Endothelial cell of hepatic sinusoid (primary cell): Measurements from ENCODE around the gene ZNF484.
"Not testable (repeated sequence)": the region's sequence is repeated elsewhere in the genome, so short reads cannot be mapped to it uniquely, and the experiment has no call there.

Experiments used
- in situ Hi-C: cut with HindIII; loops from 2 replicates; pipeline ENCODE4 v1.10.0; 2017; ENCODE audit warnings: low sequenced_read_pairs

ZNF484 gene

GRCh38 chr9:92864152-92864551, 13.7 kb downstream of the ZNF484 start:
- in situ Hi-C loops = no loop called here

- in situ Hi-C loops = no loop called here
Observed at GRCh38 chr9:92860867-92861266, 17.0 kb downstream of the ZNF484 start.

DNA sequence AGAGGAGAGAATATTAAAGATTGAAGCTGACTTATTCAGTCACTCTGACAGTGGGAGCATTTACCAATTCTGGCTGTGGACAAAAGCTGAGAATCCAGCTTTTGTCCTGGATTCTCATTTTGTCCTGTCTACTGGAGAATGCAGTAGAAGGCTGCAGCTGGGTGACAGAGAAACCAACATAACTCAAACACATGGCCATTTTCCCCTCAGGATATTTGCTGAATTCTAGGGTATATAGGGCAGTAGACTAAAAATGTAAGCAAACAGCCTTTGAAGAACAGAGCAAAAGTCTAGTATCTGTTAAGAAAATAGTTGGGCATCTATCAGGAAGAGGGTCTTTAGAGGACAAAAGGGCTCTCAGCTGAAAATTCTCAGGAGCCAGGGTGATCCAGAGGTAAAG, 20.6 kb downstream of the ZNF484 start:
- in situ Hi-C loops = no loop called here

DNA sequence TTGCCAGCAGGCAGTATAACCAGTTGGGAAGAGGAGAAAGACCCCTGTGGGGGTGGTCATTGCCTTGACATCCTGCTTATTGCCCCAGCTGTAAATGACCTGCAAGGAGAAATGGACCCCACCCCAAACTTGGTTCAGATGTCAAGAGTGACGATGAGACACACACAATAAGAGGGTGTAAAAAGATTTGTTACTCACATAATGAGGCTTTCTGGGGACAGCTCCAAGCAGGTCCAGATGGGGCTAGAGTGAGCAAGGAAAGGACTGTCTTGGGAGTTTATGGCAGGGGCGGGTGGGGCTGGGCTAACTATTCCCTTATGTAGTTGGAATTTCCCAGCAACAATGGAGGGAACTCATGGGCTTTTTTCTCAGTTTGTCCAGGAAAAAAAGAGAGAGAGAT, 24.1 kb downstream of the ZNF484 start:
- in situ Hi-C loops = no loop called here

DNA sequence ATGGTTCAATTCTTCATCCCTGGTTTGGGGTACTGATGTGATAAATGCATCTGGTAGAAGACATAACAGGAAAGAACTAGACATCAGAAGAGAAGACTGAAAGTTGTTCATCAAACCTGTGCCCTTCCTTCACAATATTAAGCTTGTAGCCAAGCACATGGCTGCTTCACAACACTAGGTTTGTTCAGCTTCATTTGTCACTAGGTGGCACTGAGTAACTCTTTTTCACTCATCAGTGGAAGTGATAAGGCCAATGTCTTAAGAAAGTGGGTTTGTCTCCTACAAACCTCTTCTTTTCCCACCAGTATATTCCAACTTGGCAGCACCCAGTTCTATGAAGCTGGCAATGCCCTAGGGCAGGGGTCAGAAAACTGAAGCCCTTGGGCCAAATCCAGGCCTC, 26.9 kb downstream of the ZNF484 start:
- in situ Hi-C loops = no loop called here

GRCh38 chr9:92848740-92849139, 29.1 kb downstream of the ZNF484 start:
- in situ Hi-C loops = not testable (repeated sequence)

- in situ Hi-C loops = no loop called here
Observed at GRCh38 chr9:92846662-92847145, 31.1 kb downstream of the ZNF484 start.

GRCh38 chr9:92838411-92838810, 39.4 kb downstream of the ZNF484 start:
- in situ Hi-C loops = not testable (repeated sequence)

DNA sequence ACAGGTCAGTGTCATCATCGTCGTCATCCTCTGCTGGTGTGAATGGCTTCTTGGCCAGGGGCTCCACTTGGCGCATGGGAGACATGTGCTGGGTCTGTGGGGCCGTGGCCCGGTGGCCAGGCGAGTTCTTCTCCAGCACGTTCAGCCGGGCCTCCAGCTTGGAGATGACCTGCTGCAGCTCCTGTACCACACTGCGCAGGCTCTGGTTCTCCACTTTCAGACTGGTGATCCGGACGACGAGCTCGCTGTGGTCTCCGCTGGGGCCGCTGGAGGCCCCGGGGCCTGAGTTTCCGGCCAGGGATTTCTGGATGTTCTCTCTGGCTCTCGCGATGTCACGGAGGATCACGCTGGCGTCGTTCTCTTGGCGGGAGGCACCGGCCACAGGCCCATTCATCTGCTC, 40.6 kb downstream of the ZNF484 start:
- in situ Hi-C loops = no loop called here

DNA sequence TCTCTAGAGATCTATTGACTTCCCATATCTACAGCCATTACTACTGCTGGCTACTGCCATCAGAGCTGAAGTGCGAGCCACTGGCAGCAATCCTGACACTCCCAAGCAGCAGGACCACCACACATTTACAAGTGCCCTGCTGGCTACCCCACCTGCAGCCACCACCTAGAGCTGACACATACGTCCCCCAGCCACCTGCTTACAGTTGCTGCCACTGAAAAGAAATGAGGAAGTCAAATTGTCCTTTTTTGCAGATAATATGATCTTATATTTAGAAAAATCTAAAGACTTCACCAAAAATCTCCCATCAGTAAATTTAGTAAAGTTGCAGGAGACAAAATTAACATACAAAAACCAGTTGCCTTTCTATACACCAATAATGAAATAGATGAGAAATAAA, 48.4 kb downstream of the ZNF484 start:
- in situ Hi-C loops = no loop called here

DNA sequence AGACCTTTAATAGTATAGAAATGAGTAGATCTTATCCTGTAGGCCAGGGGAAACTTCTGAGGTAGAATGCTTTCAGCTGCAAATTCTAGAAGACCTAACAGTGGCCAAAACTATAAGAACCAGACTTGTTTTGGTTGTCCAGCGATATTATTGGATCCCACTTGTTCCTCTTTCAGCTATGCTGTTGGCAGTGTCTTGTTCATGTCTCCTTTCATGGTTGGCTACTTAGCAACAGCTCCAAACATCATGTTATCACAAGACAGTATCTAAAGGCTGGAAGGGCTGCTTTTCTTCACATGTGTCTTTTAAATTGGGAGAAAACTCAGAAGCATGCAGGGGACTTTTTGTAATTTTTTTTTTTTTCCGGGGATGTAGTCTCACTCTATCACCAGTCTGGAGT, 52.8 kb downstream of the ZNF484 start:
- in situ Hi-C loops = not testable (repeated sequence)

DNA sequence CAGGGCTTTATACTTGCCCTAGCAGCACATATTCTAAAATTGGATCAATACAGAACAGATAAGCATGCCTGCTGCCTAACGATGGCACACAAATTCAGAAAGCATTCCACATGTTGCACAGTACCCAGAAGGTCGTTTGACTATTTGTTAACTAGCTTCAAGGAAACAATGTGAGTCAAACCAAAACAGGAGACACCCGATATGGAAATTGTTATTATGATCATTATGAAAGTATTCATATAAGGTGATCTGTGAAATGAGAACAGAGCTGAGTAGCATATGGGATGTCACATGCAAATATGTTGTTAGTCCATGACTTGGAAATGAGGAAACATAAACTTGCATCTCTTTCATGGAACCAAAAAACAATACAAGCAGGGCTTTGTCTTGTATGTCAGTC, 56.9 kb downstream of the ZNF484 start:
- in situ Hi-C loops = no loop called here

DNA sequence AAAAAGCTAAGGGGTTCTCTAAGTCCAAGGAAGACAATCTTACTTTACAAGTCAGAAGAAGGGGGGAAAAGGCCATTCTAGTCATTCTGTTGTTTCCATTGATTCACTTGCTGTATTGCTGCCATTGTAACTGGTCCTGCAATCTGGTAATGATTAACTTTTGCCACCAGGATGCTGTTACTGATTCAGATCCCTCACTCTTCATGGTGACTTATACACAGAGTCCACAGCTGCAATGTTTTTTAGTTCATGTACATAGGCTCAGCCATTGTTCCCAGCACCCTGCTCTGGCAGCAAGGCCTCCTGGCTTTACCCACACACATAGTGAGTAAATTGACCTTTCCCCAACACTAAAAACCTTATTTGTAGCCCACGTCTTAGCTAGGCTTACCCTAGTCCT, 57.9 kb downstream of the ZNF484 start:
- in situ Hi-C loops = not testable (repeated sequence)

- in situ Hi-C loops = not testable (repeated sequence)
Observed at GRCh38 chr9:92809629-92810326, 68.1 kb downstream of the ZNF484 start.

DNA sequence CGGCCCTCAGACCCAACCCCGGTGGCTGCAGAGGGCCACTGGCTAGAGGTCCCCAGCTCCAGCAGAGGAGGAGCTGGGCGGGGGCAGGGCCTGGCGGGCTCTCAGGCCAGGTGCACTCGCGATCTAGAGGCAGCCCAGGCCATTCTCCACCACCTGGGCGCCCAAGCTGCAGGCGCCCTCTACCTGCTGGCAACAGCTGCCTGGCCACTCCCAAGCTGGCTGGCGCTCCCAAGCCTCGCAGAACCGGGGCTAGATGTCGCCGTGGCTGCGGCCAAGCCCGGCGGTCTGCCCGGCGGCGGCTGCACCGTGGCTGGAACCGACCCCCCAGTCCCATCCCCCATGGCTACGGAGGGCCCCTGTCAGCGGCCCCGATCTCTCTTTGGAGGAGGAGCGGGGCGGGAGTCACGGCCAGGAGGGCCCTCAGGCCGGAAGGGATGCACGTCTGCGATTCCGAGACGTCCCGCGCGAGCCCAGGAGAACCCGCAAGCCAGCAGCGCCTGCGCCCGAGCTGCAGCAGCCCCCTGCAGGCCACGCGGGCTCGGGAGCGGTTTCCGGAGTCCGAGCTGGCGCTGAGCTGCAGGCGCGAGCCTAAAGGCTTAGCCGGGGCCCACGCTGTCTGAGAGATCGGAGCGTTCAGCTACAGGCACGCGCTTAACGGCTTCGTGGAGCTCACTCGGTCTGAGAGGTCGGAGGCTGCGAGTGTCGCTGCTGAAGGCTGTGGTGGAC, 68.9 kb downstream of the ZNF484 start:
- in situ Hi-C loops = no loop called here

DNA sequence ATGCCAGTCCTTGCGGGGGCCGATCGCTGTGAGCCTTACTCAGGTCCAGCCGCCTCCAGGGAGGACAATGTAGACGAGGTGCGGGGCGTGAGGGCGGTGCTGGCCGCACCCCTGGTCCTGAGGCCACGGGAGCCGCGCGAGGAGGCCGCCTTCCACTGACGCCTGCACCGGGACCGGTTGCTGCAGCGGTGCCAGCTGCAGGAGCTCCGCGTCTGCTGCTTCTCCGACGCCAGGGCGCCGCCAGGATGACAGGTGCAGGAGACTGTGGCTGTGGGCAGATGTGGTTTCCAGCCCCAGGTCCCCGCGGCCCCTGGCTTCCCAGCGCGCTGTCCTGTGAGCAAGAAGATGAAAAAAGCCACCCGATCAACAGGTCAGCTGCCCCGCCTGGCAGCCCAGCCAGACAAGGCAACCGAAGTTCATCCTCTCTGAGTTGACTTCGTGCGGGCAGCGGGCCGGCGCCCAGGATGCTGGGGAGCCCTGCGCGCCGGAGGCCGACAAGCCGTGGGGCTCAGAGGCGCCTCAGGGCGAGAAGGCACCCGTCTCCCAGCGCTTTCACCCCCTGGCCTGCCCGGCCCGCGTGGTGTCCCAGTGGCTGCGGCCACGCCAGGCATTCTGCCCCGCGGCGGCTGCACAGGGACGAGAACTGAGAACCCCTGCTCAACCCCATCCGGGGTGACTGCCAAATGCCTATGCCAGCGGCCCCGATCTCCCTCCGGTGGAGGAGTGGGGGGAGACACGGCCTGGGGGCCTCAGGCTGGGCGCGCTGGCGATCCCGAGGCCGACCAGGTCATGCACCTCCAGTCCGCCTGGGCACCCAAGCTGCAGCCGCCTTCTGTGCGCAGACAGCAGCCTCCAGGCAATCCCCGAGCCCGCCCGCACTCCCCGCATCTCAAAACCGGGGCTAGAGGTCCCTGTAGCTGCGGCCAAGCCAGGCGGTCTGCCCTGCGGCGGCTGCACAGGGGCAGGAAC, 69.8 kb downstream of the ZNF484 start:
- in situ Hi-C loops = no loop called here

GRCh38 chr9:92807031-92807756, 70.6 kb downstream of the ZNF484 start:
- in situ Hi-C loops = no loop called here

DNA sequence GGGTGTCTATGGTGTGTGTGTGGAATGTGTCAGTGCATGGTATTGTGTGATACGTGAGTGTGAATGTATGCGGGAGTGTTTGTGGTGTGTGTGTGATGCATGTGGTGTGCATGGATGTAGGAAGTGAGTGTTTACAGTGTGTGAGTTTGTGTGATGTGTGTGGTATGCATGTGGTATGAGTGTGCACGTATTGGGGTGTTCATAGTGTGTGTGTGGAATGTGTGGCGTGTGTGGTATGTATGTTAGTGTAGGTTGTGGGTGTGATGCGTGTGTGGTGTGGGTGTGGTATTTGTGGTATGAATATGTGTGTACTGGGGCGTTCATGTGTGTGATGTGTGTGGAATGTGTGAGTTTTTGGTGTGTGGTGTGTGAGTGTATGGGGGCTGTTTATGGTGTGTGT, 73.1 kb downstream of the ZNF484 start:
- in situ Hi-C loops = no loop called here

GRCh38 chr9:92798358-92798757, 79.5 kb downstream of the ZNF484 start:
- in situ Hi-C loops = no loop called here

GRCh38 chr9:92796337-92796804, 81.5 kb downstream of the ZNF484 start:
- in situ Hi-C loops = not testable (repeated sequence)
